Measurements from ENCODE around the gene MGMT.

Gene MGMT

GRCh38 chr10:129541748-129542487, 74.9 kb downstream of the MGMT start:
- Histone ChIP-seq H3K27me3 (ENCODE audit: insufficient read depth, poor library complexity, severe bottlenecking) (no peaks in the 10 kb centered on the region), H3K27ac (replicated peaks) (no peak overlapping the region), H3K4me3 (replicated peaks; ENCODE audit: insufficient read depth, low read length) (no peak overlapping the region)
- DNase-seq (ENCODE audit: low read depth in 1 of 2, low spot score in 1 of 2) = no peak
- TF ChIP-seq, protein P1, sequence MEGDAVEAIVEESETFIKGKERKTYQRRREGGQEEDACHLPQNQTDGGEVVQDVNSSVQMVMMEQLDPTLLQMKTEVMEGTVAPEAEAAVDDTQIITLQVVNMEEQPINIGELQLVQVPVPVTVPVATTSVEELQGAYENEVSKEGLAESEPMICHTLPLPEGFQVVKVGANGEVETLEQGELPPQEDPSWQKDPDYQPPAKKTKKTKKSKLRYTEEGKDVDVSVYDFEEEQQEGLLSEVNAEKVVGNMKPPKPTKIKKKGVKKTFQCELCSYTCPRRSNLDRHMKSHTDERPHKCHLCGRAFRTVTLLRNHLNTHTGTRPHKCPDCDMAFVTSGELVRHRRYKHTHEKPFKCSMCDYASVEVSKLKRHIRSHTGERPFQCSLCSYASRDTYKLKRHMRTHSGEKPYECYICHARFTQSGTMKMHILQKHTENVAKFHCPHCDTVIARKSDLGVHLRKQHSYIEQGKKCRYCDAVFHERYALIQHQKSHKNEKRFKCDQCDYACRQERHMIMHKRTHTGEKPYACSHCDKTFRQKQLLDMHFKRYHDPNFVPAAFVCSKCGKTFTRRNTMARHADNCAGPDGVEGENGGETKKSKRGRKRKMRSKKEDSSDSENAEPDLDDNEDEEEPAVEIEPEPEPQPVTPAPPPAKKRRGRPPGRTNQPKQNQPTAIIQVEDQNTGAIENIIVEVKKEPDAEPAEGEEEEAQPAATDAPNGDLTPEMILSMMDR (IDR thresholded peaks at IDR 0.05; ENCODE audit: insufficient read depth, low read length) = no peak
- no peak for TF ChIP-seq REST (IDR thresholded peaks at IDR 0.05; ENCODE audit: insufficient replicate concordance, low read depth)
- TF ChIP-seq GABPA (IDR thresholded peaks at IDR 0.05; ENCODE audit: low read depth) = no peak
- no peak for TF ChIP-seq POLR2AphosphoS5 (IDR thresholded peaks at IDR 0.05; ENCODE audit: low read depth)
- TF ChIP-seq SPI1 (IDR thresholded peaks at IDR 0.05; ENCODE audit: borderline replicate concordance, low read depth) = no peak

DNA sequence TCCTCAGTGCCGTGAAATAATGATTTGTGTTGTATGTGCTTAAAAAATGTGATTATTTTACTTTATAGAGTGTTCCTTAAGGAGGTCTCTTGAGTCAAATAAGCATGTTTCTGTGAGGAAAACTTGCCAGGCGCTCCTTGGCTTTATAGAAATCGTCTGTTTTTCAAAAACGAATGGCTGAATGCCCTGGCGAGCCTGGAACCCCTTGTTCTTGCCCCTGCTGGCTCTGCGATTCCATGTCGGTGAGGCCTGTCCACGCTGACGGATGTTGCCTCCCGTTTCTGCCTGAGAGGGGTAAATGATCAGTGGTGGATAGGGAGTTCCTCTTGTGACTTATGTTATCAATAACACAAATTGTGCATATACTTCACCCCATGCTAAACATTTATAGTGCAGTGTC, 75.5 kb downstream of the MGMT start:
- H3K27me3 ChIP-seq (ENCODE audit: insufficient read depth, poor library complexity, severe bottlenecking) = no peaks in the 10 kb centered on the region
- no peak for DNase-seq (ENCODE audit: low read depth in 1 of 2, low spot score in 1 of 2)
- TF ChIP-seq SPI1 (IDR thresholded peaks at IDR 0.05; ENCODE audit: borderline replicate concordance, low read depth) (no peak), POLR2AphosphoS5 (IDR thresholded peaks at IDR 0.05; ENCODE audit: low read depth) (no peak)
- TF ChIP-seq, protein P1 (IDR thresholded peaks at IDR 0.05; ENCODE audit: insufficient read depth, low read length) = no peak
- no peak overlapping the region for H3K27ac ChIP-seq (replicated peaks)
- H3K4me3 ChIP-seq (replicated peaks; ENCODE audit: insufficient read depth, low read length) = no peak overlapping the region

- H3K27ac ChIP-seq (replicated peaks) = no peak overlapping the region
- no peak for TF ChIP-seq REST (IDR thresholded peaks at IDR 0.05; ENCODE audit: insufficient replicate concordance, low read depth)
- no peak for TF ChIP-seq SPI1 (IDR thresholded peaks at IDR 0.05; ENCODE audit: borderline replicate concordance, low read depth)
- no peak for TF ChIP-seq GABPA (IDR thresholded peaks at IDR 0.05; ENCODE audit: low read depth)
- TF ChIP-seq POLR2AphosphoS5 (IDR thresholded peaks at IDR 0.05; ENCODE audit: low read depth) = no peak
- TF ChIP-seq, protein P1 (IDR thresholded peaks at IDR 0.05; ENCODE audit: insufficient read depth, low read length) = no peak
- DNase-seq (ENCODE audit: low read depth in 1 of 2, low spot score in 1 of 2) = no peak
These were observed 77.5 kb downstream of the MGMT start for GRCh38 chr10:129544205-129545202.

More at GRCh38 chr10:129544205-129545202, 77.5 kb downstream of the MGMT start:
- Histone ChIP-seq H3K27me3 (ENCODE audit: insufficient read depth, poor library complexity, severe bottlenecking) (no peaks in the 10 kb centered on the region), H3K4me3 (replicated peaks; ENCODE audit: insufficient read depth, low read length) (no peak overlapping the region)
